Peyer's patch (tissue), 4 donors: ENCODE data around the gene MRNIP. TPM values are rescaled to one million over a fixed set of nuclear protein-coding genes. Genes with fewer than 3 reads are reported as not detected.

ENCODE experiments used
- DNase-seq, 3 donors: peaks; one replicate each; pipeline ENCODE4 v3.0.0-alpha.2; 2017 to 2019
- H3K27ac ChIP-seq, 4 donors: fragments of 200-600 bp; sonication (generic); one replicate each; pipeline ENCODE4 v1.5.1; 2016 to 2019
- H3K27me3 ChIP-seq, 2 donors: fragments of 200-600 bp; sonication (generic); one replicate each; pipeline ENCODE4 v1.5.1; 2019
- H3K36me3 ChIP-seq, 3 donors: fragments of 200-600 bp; sonication (generic); one replicate each; pipeline ENCODE4 v1.5.1; 2016 to 2019
- H3K4me1 ChIP-seq, 4 donors: fragments of 200-600 bp; sonication (generic); one replicate each; pipeline ENCODE4 v1.5.1; 2016 to 2019
- H3K4me3 ChIP-seq, 4 donors: fragments of 200-600 bp; sonication (generic); 1 replicate in 3 of 4; 2 replicates in 1 of 4; pipeline ENCODE4 v1.5.1; 2016 to 2019; ENCODE audit warnings: mild to moderate bottlenecking in 1 of 4
- H3K9me3 ChIP-seq, 4 donors: fragments of 200-600 bp; sonication (generic); one replicate each; pipeline ENCODE4 v1.5.1; 2016 to 2019; ENCODE audit warnings: mild to moderate bottlenecking in 1 of 4
- POLR2A ChIP-seq, 2 donors: fragments of 450-650 bp; IDR thresholded peaks; one replicate each; pipeline ENCODE4 v1.5.1; 2017; ENCODE audit warnings: antibody characterized with exemption in 2 of 2, mild to moderate bottlenecking in 2 of 2, moderate library complexity in 2 of 2
- total RNA-seq, 4 donors: library from RNA; depleted of rRNA; stranded (reverse); fragments of >200 nt; gene quantifications; one replicate each; pipeline ENCODE4 v1.1.0, GENCODE V29; 2016
- TF ChIP-seq, protein P1 (sequence below), 6 experiments: fragments of 450-650 bp in 4 of 6; fragments of 200-600 bp in 2 of 6; sonication (generic) in 1 of 6; IDR thresholded peaks; one replicate each; pipeline ENCODE4 v1.5.1; 2017 to 2019; ENCODE audit warnings: antibody characterized with exemption in 6 of 6, mild to moderate bottlenecking in 3 of 6, moderate library complexity in 1 of 6

MRNIP gene
- total RNA-seq, 4 donors from 2014 or later = 21.5 to 120 (median 68.3) TPM

DNA sequence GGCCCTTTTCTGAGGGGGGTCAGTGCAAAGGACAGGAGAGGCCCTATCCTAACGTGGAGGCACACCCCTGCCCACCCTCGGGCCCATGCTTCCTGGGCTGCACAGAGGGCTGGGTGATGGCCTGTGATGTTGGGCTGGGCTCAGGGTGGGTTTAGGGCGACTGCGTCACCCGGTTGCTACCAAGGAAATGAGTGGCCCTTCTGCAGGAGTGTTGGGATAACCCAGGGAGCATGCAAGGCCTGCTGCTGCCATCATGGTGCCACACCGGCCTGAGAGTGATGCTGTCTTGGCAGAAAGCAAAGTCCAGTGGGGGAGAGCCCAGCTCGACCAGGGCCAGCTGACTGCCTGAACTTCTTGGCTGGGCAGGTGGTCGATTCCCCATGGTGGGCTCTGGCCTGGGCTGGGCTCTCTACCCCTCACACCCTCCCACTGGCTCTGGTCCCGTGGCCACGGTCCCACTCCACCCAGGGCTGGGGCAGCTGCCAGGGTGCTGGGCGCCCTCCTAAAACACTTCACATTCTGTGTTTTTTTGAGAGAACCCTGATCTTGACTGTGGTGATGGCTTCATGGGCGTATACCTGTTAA lies 21.5 kb upstream of the MRNIP start:
- Histone ChIP-seq H3K4me3 (no peak overlapping the region), H3K27ac (no peak overlapping the region), H3K4me1 (no peaks in the 10 kb centered on the region), H3K36me3 (peaks cover 0 to 70% (median 0%) of the 10 kb centered on the region in 3 donors), H3K9me3 (peaks cover 0 to 11% (median 4%) of the 10 kb centered on the region in 4 donors), H3K27me3 (no peaks in the 10 kb centered on the region)
- TF ChIP-seq POLR2A (IDR thresholded peaks at IDR 0.05) = no peak
- TF ChIP-seq, protein P1, sequence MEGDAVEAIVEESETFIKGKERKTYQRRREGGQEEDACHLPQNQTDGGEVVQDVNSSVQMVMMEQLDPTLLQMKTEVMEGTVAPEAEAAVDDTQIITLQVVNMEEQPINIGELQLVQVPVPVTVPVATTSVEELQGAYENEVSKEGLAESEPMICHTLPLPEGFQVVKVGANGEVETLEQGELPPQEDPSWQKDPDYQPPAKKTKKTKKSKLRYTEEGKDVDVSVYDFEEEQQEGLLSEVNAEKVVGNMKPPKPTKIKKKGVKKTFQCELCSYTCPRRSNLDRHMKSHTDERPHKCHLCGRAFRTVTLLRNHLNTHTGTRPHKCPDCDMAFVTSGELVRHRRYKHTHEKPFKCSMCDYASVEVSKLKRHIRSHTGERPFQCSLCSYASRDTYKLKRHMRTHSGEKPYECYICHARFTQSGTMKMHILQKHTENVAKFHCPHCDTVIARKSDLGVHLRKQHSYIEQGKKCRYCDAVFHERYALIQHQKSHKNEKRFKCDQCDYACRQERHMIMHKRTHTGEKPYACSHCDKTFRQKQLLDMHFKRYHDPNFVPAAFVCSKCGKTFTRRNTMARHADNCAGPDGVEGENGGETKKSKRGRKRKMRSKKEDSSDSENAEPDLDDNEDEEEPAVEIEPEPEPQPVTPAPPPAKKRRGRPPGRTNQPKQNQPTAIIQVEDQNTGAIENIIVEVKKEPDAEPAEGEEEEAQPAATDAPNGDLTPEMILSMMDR (IDR thresholded peaks at IDR 0.05) = no peak
- peak in 1 of 3 donors; percentile 39 for DNase-seq

DNA sequence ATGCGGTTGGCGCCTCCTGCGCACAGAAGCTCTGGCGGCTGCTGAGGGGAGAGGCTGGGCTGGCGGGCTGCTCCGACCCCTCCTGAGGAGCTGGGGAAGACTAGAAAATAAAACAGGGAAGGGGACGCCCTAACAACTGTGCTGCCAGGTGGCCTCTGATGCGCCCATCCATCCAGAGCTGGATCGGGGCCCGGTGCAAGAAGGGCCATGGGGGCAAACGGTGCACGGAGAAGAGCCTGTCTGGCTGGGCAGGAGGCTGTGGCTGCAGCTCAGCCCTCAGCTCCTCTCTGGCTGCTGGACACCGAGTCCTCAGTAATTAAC lies 21.0 kb upstream of the MRNIP start:
- no peaks in the 10 kb centered on the region for H3K27me3 ChIP-seq
- no peak overlapping the region for H3K4me3 ChIP-seq
- TF ChIP-seq, protein P1 (IDR thresholded peaks at IDR 0.05) = no peak
- no peak for TF ChIP-seq POLR2A (IDR thresholded peaks at IDR 0.05)
- peaks cover 0 to 70% (median 0%) of the 10 kb centered on the region in 3 donors for H3K36me3 ChIP-seq
- DNase-seq = no peak
- H3K4me1 ChIP-seq = no peaks in the 10 kb centered on the region
- no peak overlapping the region for H3K27ac ChIP-seq
- peaks cover 0 to 11% (median 4%) of the 10 kb centered on the region in 4 donors for H3K9me3 ChIP-seq

DNA sequence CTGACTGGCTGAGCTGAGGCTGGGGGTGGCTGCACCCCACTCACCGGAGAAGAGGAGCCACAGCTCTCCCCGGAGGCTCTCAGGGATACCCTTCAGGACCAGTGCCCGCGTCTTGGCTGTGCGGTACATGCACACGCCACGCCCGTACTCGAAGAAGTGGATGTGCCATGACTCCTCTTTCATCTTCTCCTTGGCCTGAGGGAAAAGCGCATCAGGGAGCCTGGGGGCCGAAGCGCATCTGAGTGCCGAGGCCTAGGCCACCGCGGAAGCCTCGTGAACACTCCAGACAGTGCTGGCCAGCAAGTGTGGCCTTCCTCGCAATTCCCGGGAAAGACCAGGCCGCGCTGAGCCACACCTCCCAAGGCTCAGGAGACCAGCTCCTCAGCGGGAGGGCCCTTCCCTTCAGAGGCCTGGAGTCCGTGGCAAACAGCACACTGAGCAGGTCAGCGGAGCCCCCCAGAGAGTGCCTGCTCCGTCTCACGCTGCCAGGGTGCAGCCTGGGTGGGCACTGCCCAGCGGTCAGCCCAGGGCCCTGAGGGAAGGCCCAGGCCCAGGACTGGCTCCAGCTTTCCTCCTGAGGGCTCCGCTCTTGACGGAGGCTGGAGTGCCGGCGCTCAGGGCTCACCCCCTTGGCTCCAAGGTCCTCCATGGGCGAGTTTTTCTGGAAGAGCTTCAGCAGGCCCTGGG lies 20.5 kb upstream of the MRNIP start:
- Histone ChIP-seq H3K27ac (no peak overlapping the region), H3K4me1 (no peaks in the 10 kb centered on the region), H3K4me3 (no peak overlapping the region), H3K36me3 (peaks cover 0 to 70% (median 0%) of the 10 kb centered on the region in 3 donors), H3K27me3 (no peaks in the 10 kb centered on the region), H3K9me3 (peaks cover 0 to 11% (median 4%) of the 10 kb centered on the region in 4 donors)
- peak in 1 of 3 donors; percentile 36 for DNase-seq
- TF ChIP-seq, protein P1 (IDR thresholded peaks at IDR 0.05) = no peak
- no peak for TF ChIP-seq POLR2A (IDR thresholded peaks at IDR 0.05)

DNA sequence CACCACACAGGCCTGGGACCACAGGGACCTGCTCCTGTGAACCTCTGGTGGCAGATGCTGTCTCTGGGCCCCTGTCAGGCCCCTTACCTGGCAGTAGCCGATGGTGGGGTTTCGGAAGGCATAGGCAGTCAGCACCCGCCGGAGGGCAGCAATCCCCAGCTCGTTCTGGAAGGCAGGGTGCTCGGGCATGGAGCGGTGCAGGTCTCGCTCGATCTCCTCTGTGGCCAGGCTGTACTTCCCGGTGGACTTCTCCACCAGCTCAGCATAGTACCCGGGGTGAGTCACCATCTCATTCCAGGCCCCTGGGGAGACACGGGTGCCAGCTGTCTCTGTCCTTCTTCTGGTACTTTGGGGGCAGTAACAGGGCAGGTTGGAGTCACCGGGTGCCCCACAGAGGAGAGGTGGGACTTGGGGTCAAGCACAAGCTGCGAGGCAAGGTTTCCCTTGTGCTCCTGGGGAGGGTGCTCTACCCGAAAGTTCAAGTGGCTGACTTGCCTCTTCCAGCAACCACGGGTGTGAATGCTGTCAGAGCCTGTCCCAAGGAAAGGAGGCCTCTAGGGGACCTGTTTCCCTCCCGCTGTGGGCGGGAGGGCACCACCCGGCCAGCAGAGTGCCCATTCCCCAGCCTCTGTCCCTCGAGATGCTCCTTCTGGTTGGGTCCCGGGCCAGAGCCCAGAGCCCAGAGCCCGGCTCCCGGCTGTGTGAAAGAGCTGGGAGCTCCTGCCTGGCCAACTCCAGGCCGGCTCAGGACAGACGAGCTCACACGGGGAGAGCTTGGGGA lies 19.8 kb upstream of the MRNIP start:
- DNase-seq = peak in 1 of 3 donors; percentile 47
- peaks cover 0 to 8% (median 3%) of the 10 kb centered on the region in 4 donors for H3K9me3 ChIP-seq
- peaks cover 0 to 70% (median 0%) of the 10 kb centered on the region in 3 donors for H3K36me3 ChIP-seq
- no peak overlapping the region for H3K27ac ChIP-seq
- no peak for TF ChIP-seq POLR2A (IDR thresholded peaks at IDR 0.05)
- TF ChIP-seq, protein P1 (IDR thresholded peaks at IDR 0.05) = no peak
- H3K4me1 ChIP-seq = no peaks in the 10 kb centered on the region
- H3K4me3 ChIP-seq = no peak overlapping the region
- no peaks in the 10 kb centered on the region for H3K27me3 ChIP-seq

DNA sequence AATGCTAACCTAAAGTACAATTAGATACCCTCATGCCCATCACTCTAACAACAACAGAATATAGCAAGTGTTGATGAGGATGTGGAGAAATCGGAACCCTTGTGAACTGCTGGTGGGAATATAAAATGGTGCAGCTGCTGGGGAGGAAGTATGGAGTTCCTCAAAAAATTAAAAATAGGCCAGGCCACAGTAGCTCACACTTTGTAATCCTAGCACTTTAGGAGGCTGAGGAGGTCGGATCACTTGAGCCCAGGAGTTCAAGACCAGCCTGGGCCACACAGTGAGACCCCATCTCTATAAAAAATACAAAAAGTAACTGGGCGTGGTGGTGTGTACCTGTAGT lies 18.0 kb upstream of the MRNIP start:
- Histone ChIP-seq H3K27me3 (no peaks in the 10 kb centered on the region), H3K4me1 (no peaks in the 10 kb centered on the region), H3K36me3 (peaks cover 0 to 76% (median 0%) of the 10 kb centered on the region in 3 donors), H3K27ac (no peak overlapping the region), H3K4me3 (no peak overlapping the region), H3K9me3 (no peaks in the 10 kb centered on the region)
- TF ChIP-seq, protein P1 (IDR thresholded peaks at IDR 0.05) = no peak
- TF ChIP-seq POLR2A (IDR thresholded peaks at IDR 0.05) = no peak
- DNase-seq = no peak
